H1 (cell line): ENCODE data around the gene NMRK2. TPM values are rescaled to one million over a fixed set of nuclear protein-coding genes. Genes with fewer than 3 reads are reported as not detected.

Experiments
- CTCF ChIA-PET: fragments of 300-600 bp; sonication (Branson Sonifier 250); formaldehyde crosslinking; loops from one replicate; lab custom pipeline; 2021; ENCODE audit not compliant: partially characterized antibody; lab: Charles Lee
- POLR2A ChIA-PET: fragments of 300-600 bp; sonication (Branson Sonifier 250); formaldehyde crosslinking; loops from one replicate; lab custom pipeline; 2021; ENCODE audit warnings: inconsistent platforms; ENCODE audit not compliant: partially characterized antibody; lab: Charles Lee
- DNase-seq, 2 experiments: peaks; one replicate each; pipeline versions ENCODE4 v3.0.0 to v3.0.0-alpha.2; 2010 to 2022; ENCODE audit warnings: low spot score in 2 of 2, low read depth in 1 of 2, mixed read lengths in 1 of 2
- FAIRE-seq: peaks from 2 replicates; lab custom pipeline; 2011; peaks lifted over from hg19 to GRCh38; lab: Jason Lieb, UNC
- H2AFZ ChIP-seq: 2 replicates; pipeline ENCODE4 v1.8.1; 2012; ENCODE audit warnings: low read length, inconsistent platforms
- H2AK5ac ChIP-seq: 2 replicates; pipeline ENCODE4 v1.6.1; 2013; ENCODE audit warnings: low read depth, low read length
- H2BK120ac ChIP-seq: replicated peaks from 2 replicates; pipeline ENCODE3; 2013; ENCODE audit warnings: low read depth, low read length, inconsistent platforms
- H2BK12ac ChIP-seq: 2 replicates; pipeline ENCODE4 v1.6.1; 2013; ENCODE audit warnings: low read depth, low read length
- H2BK15ac ChIP-seq: 2 replicates; pipeline ENCODE4 v1.6.1; 2013; ENCODE audit warnings: low read length
- H2BK20ac ChIP-seq: 2 replicates; pipeline ENCODE4 v1.6.1; 2013; ENCODE audit warnings: low read length
- H2BK5ac ChIP-seq: 2 replicates; pipeline ENCODE4 v1.6.1; 2013; ENCODE audit warnings: low read depth, low read length
- H3K14ac ChIP-seq: 2 replicates; pipeline ENCODE4 v1.6.1; 2013; ENCODE audit warnings: inconsistent platforms; ENCODE audit not compliant: insufficient read length
- H3K18ac ChIP-seq: 2 replicates; pipeline ENCODE4 v1.6.1; 2013; ENCODE audit warnings: low read length; ENCODE audit errors: extremely low read depth
- H3K23ac ChIP-seq: 2 replicates; pipeline ENCODE4 v1.6.1; 2013; ENCODE audit warnings: inconsistent platforms; ENCODE audit not compliant: insufficient read length
- H3K23me2 ChIP-seq: 2 replicates; pipeline ENCODE4 v1.6.1; 2013; ENCODE audit warnings: low read depth, low read length
- H3K27ac ChIP-seq: 2 replicates; pipeline ENCODE4 v1.6.1; 2011; ENCODE audit warnings: low read depth, low read length, inconsistent platforms
- H3K27me3 ChIP-seq, 4 experiments: replicated peaks in 1 of 4; 1 replicate in 1 of 4; 2 replicates in 3 of 4; pipeline versions ENCODE4 v1.6.1 to v1.8.1; 2011 to 2013; ENCODE audit warnings: low read length in 3 of 4, mild to moderate bottlenecking in 3 of 4, inconsistent platforms in 2 of 4, mixed read lengths in 2 of 4, moderate library complexity in 1 of 4; ENCODE audit not compliant: control insufficient read depth in 3 of 4, insufficient read depth in 3 of 4; ENCODE audit errors: extremely low read depth in 1 of 4
- H3K36me3 ChIP-seq, 4 experiments: 2 replicates each; pipeline versions ENCODE4 v1.6.1 to v1.8.1; 2011 to 2013; ENCODE audit warnings: mild to moderate bottlenecking in 4 of 4, low read length in 3 of 4, moderate library complexity in 2 of 4, control low read depth in 1 of 4, inconsistent platforms in 1 of 4; ENCODE audit not compliant: insufficient read depth in 4 of 4, control insufficient read depth in 2 of 4
- H3K4ac ChIP-seq: replicated peaks from 2 replicates; pipeline ENCODE3; 2013; ENCODE audit warnings: low read length, low read depth, mixed read lengths, inconsistent platforms; ENCODE audit not compliant: insufficient read length
- H3K4me1 ChIP-seq, 4 experiments: replicated peaks in 1 of 4; 1 replicate in 1 of 4; 2 replicates in 3 of 4; pipeline versions ENCODE4 v1.6.1 to v1.8.1; 2011 to 2013; ENCODE audit warnings: low read length in 3 of 4, inconsistent platforms in 2 of 4, mixed read lengths in 1 of 4; ENCODE audit not compliant: insufficient read depth in 4 of 4, control insufficient read depth in 3 of 4
- H3K4me2 ChIP-seq, 2 experiments: 2 replicates each; pipeline versions ENCODE4 v1.6.1 to v1.8.1; 2011 to 2013; ENCODE audit warnings: low read depth in 2 of 2, low read length in 2 of 2, control low read depth in 1 of 2, inconsistent platforms in 1 of 2, mild to moderate bottlenecking in 1 of 2; ENCODE audit not compliant: insufficient read depth in 1 of 2
- H3K4me3 ChIP-seq, 4 experiments: fragments of 200-600, 300-600 bp in 1 of 4; sonication (generic), shearing (Covaris generic), sonication (Bioruptor Twin) in 1 of 4; 2 replicates each; pipeline versions ENCODE4 v1.5.1 to v1.8.1; 2011 to 2016; ENCODE audit warnings: low read length in 4 of 4, low read depth in 3 of 4, control low read depth in 2 of 4, inconsistent platforms in 2 of 4, mild to moderate bottlenecking in 2 of 4, mixed read lengths in 1 of 4, moderate library complexity in 1 of 4; ENCODE audit not compliant: insufficient read depth in 2 of 4; ENCODE audit errors: extremely low read depth in 1 of 4
- H3K56ac ChIP-seq: replicated peaks from 2 replicates; pipeline ENCODE3; 2013; ENCODE audit warnings: low read depth, mild to moderate bottlenecking, mixed read lengths, low read length, inconsistent platforms; ENCODE audit not compliant: insufficient read length
- H3K79me1 ChIP-seq: 2 replicates; pipeline ENCODE4 v1.6.1; 2013; ENCODE audit warnings: low read depth, low read length, control low read depth
- H3K79me2 ChIP-seq, 2 experiments: 2 replicates each; pipeline versions ENCODE4 v1.6.1 to v1.8.1; 2012 to 2013; ENCODE audit warnings: low read length in 2 of 2, mild to moderate bottlenecking in 2 of 2, inconsistent platforms in 1 of 2; ENCODE audit not compliant: insufficient read depth in 2 of 2, control insufficient read depth in 1 of 2
- H3K9ac ChIP-seq, 4 experiments: replicated peaks in 1 of 4; 1 replicate in 1 of 4; 2 replicates in 3 of 4; pipeline versions ENCODE4 v1.6.1 to v1.8.1; 2011 to 2013; ENCODE audit warnings: low read depth in 3 of 4, low read length in 3 of 4, control low read depth in 2 of 4, mild to moderate bottlenecking in 2 of 4, moderate library complexity in 2 of 4, inconsistent platforms in 1 of 4; ENCODE audit errors: extremely low read depth in 1 of 4
- H3K9me3 ChIP-seq, 2 experiments: 2 replicates each; pipeline versions ENCODE4 v1.6.1 to v1.8.1; 2012 to 2013; ENCODE audit warnings: mild to moderate bottlenecking in 2 of 2, moderate library complexity in 2 of 2, control low read depth in 1 of 2, inconsistent platforms in 1 of 2, low read depth in 1 of 2, low read length in 1 of 2, mixed read lengths in 1 of 2; ENCODE audit not compliant: insufficient read depth in 2 of 2
- H4K20me1 ChIP-seq, 2 experiments: replicated peaks in 1 of 2; 2 replicates each; pipeline versions ENCODE3 to v1.8.1; 2011 to 2013; ENCODE audit warnings: inconsistent platforms in 2 of 2, low read length in 2 of 2, mild to moderate bottlenecking in 1 of 2; ENCODE audit not compliant: insufficient read depth in 2 of 2, control insufficient read depth in 1 of 2
- H4K5ac ChIP-seq: 2 replicates; pipeline ENCODE4 v1.6.1; 2013; ENCODE audit warnings: low read length, low read depth, mixed read lengths, inconsistent platforms; ENCODE audit not compliant: insufficient read length
- H4K8ac ChIP-seq: 2 replicates; pipeline ENCODE4 v1.8.0; 2013; ENCODE audit warnings: mild to moderate bottlenecking, moderate library complexity, low read length, inconsistent platforms; ENCODE audit not compliant: insufficient read depth; ENCODE audit errors: extremely low read depth
- H4K91ac ChIP-seq: replicated peaks from 2 replicates; pipeline ENCODE3; 2013; ENCODE audit warnings: low read length, mixed read lengths, inconsistent platforms; ENCODE audit not compliant: insufficient read length
- CTCF ChIP-seq, 3 experiments: IDR thresholded peaks; 1 replicate in 2 of 3; 2 replicates in 1 of 3; pipeline versions ENCODE4 v1.5.1 to v1.6.1; 2011; ENCODE audit warnings: low read length in 3 of 3, mild to moderate bottlenecking in 3 of 3, inconsistent platforms in 2 of 3, low read depth in 1 of 3, moderate library complexity in 1 of 3; ENCODE audit not compliant: insufficient read depth in 1 of 3; ENCODE audit errors: control extremely low read depth in 1 of 3
- WGBS, 2 experiments: shearing (Covaris generic) in 1 of 2; methylation state at CpG; one replicate each; pipeline versions ENCODE4 v1.1.6 to v1.1.7; 2013 to 2015; ENCODE audit warnings: low lambda C conversion rate in 2 of 2, mixed read lengths in 2 of 2, inconsistent platforms in 1 of 2, low coverage in 1 of 2, missing lambda C conversion rate in 1 of 2; ENCODE audit not compliant: insufficient replicate concordance in 2 of 2, insufficient coverage in 1 of 2, insufficient read length in 1 of 2; ENCODE audit errors: extremely low coverage in 1 of 2, missing lambda C conversion rate in 1 of 2; 5-methylcytosine and 5-hydroxymethylcytosine counted together
- polyA plus RNA-seq, 7 experiments: library from polyadenylated mRNA; depleted of rRNA in 3 of 7; stranded (reverse) in 5 of 7; unstranded in 2 of 7; fragments of >200 nt in 5 of 7; fragments of 200-250 nt in 2 of 7; gene quantifications; 1 replicate in 5 of 7; 2 replicates in 1 of 7; 4 replicates in 1 of 7; pipeline versions ENCODE4 v1.2.1 to v1.2.3, GENCODE V29; 2011 to 2013; ENCODE audit warnings: missing spikeins in 2 of 7, mixed read lengths in 2 of 7
- total RNA-seq: library from RNA; stranded (reverse); fragmentation: NEBNext Ultra II Directional; extraction: Animal tissue kit (Norgen Biotek cat#: 25700); gene quantifications from 2 replicates; pipeline ENCODE4 v1.2.1, GENCODE V29; 2021

Gene NMRK2
- total and polyA plus RNA-seq, 2 of the 8 experiments (the other 6 are each of a cell fraction or from before 2014, with no cell fraction given): 87.4 to 206 TPM

GRCh38 chr19:3950871-3951861 lies 18.3 kb downstream of the NMRK2 start:
- Histone ChIP-seq H2BK120ac (no peak overlapping the region), H3K4me3 (no peak overlapping the region), H2AK5ac (no peak overlapping the region), H3K4ac (no peak overlapping the region), H3K14ac (no peak overlapping the region), H3K23ac (no peak overlapping the region), H3K9ac (no peak overlapping the region), H4K20me1 (peaks cover 0 to 5% of the 10 kb centered on the region in 2 experiments), H2AFZ (no peak overlapping the region), H4K8ac (peak overlapping the region; percentile 88; the same call in 1 of the 2 replicates), H4K5ac (no peak overlapping the region), H2BK5ac (no peak overlapping the region), H3K79me1 (no peaks in the 10 kb centered on the region), H3K9me3 (no peaks in the 10 kb centered on the region), H4K91ac (no peak overlapping the region), H3K79me2 (no peaks in the 10 kb centered on the region), H3K27ac (no peak overlapping the region), H2BK20ac (no peak overlapping the region), H3K4me1 (peaks cover 0 to 6% (median 2%) of the 10 kb centered on the region in 4 experiments; a peak in 4 of 7 replicates), H3K36me3 (no peaks in the 10 kb centered on the region), H3K27me3 (no peaks in the 10 kb centered on the region), H3K56ac (no peak overlapping the region), H2BK12ac (peak overlapping the region; percentile 60; the same call in 1 of the 2 replicates), H3K23me2 (no peaks in the 10 kb centered on the region), H3K18ac (no peak overlapping the region; the same call in 1 of the 2 replicates), H3K4me2 (no peak overlapping the region), H2BK15ac (no peak overlapping the region)
- TF ChIP-seq CTCF (IDR thresholded peaks at IDR 0.05; ENCODE audit: control extremely low read depth in 1 of 3, insufficient read depth in 1 of 3, low read depth in 1 of 3, low read length in 3 of 3): no peak
- FAIRE-seq (no peak), DNase-seq (no peak)
- 83% methylated on average over 28 of the region's 41 CpGs; no CpG with 5 or more reads in 1 of the 2 experiments for WGBS, 2 experiments
- ChIA-PET POLR2A (interaction anchor here (0.6 to 24.8 kb wide), 8 partner anchors 12 to 266 kb away, joined by 3 to 870 read pairs (median 8); partner anchors contain the start of genes DAPK3, EEF2 and NMRK2), CTCF (interaction anchor here (0.7 kb wide), 1 partner anchor 17 kb away, joined by 4 read pairs; no protein-coding TSS in a partner anchor)
